Measurements from ENCODE around the gene OTOL1. TPM values are rescaled to one million over a fixed set of nuclear protein-coding genes. Genes with fewer than 3 reads are reported as not detected.

Gene OTOL1
- total RNA-seq, 2 donors from 2014 or later, result not detected

- H3K27ac ChIP-seq, result no peak overlapping the region
- TF ChIP-seq, protein P1, sequence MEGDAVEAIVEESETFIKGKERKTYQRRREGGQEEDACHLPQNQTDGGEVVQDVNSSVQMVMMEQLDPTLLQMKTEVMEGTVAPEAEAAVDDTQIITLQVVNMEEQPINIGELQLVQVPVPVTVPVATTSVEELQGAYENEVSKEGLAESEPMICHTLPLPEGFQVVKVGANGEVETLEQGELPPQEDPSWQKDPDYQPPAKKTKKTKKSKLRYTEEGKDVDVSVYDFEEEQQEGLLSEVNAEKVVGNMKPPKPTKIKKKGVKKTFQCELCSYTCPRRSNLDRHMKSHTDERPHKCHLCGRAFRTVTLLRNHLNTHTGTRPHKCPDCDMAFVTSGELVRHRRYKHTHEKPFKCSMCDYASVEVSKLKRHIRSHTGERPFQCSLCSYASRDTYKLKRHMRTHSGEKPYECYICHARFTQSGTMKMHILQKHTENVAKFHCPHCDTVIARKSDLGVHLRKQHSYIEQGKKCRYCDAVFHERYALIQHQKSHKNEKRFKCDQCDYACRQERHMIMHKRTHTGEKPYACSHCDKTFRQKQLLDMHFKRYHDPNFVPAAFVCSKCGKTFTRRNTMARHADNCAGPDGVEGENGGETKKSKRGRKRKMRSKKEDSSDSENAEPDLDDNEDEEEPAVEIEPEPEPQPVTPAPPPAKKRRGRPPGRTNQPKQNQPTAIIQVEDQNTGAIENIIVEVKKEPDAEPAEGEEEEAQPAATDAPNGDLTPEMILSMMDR (IDR thresholded peaks at IDR 0.05), result no peak
- no peaks in the 10 kb centered on the region for H3K27me3 ChIP-seq (replicated peaks; ENCODE audit: insufficient read depth)
- no peak for ATAC-seq (ENCODE audit: insufficient number of reproducible peaks, low FRiP score, low read depth)
- H3K4me1 ChIP-seq (ENCODE audit: control insufficient read depth in 1 of 2, low read depth in 2 of 2), result no peaks in the 10 kb centered on the region
- no peaks in the 10 kb centered on the region for H3K9me3 ChIP-seq
- no peak overlapping the region for H3K4me3 ChIP-seq
- no peaks in the 10 kb centered on the region for H3K36me3 ChIP-seq
- no peak for DNase-seq (ENCODE audit: low spot score)
Observed at GRCh38 chr3:161550491-161551195, 54.0 kb downstream of the OTOL1 start.

- ATAC-seq (ENCODE audit: insufficient number of reproducible peaks, low FRiP score, low read depth) (no peak), DNase-seq (ENCODE audit: low spot score) (no peak)
- Histone ChIP-seq H3K9me3 (no peaks in the 10 kb centered on the region), H3K36me3 (no peaks in the 10 kb centered on the region), H3K4me1 (ENCODE audit: control insufficient read depth in 1 of 2, low read depth in 2 of 2) (no peaks in the 10 kb centered on the region), H3K4me3 (no peak overlapping the region), H3K27me3 (replicated peaks; ENCODE audit: insufficient read depth) (no peaks in the 10 kb centered on the region), H3K27ac (no peak overlapping the region)
- TF ChIP-seq, protein P1 (IDR thresholded peaks at IDR 0.05), result no peak
Observed at GRCh38 chr3:161551697-161552096, 55.1 kb downstream of the OTOL1 start.

DNA sequence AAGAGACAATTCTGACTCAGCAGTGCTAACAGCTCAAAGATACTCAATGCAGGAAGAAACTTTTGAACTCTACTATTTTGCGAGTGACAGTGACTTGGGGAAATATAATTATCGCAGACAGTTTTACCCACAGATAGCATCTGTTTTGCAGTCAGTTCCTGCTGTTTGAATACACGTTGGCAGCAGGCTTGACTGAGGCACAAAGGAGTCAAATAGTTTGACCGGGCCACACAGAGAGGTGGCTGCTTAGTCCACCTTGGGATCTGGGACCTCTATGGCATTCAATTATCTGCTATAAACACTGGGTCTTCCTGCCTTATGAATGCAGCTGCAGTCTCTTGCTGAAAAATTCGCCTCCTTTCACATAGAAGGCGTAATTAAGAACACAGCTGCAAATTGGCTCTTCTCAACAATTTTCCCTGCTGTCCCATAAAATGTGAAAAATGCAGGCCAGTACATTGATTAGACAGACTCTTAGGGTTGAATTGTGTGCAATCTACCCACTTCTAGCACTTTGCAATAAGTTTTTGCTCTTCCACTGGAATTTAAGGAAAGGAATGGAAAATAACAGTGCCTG lies 56.5 kb downstream of the OTOL1 start:
- H3K36me3 ChIP-seq, result no peaks in the 10 kb centered on the region
- no peaks in the 10 kb centered on the region for H3K4me1 ChIP-seq (ENCODE audit: control insufficient read depth in 1 of 2, low read depth in 2 of 2)
- no peak overlapping the region for H3K27ac ChIP-seq
- no peaks in the 10 kb centered on the region for H3K9me3 ChIP-seq
- DNase-seq (ENCODE audit: low spot score) (no peak), ATAC-seq (ENCODE audit: insufficient number of reproducible peaks, low FRiP score, low read depth) (no peak)
- no peaks in the 10 kb centered on the region for H3K27me3 ChIP-seq (replicated peaks; ENCODE audit: insufficient read depth)
- H3K4me3 ChIP-seq, result no peak overlapping the region
- TF ChIP-seq, protein P1 (IDR thresholded peaks at IDR 0.05), result no peak

Other genes starting within 250 kb of the OTOL1 start
- gene SPTSSB, start 125.3 kb upstream of the OTOL1 start, total RNA-seq, result not detected